ENCODE data around the gene SRGAP1.
"Not testable (repeated sequence)": the region's sequence is repeated elsewhere in the genome, so short reads cannot be mapped to it uniquely, and the experiment has no call there.

The SRGAP1 gene

DNA sequence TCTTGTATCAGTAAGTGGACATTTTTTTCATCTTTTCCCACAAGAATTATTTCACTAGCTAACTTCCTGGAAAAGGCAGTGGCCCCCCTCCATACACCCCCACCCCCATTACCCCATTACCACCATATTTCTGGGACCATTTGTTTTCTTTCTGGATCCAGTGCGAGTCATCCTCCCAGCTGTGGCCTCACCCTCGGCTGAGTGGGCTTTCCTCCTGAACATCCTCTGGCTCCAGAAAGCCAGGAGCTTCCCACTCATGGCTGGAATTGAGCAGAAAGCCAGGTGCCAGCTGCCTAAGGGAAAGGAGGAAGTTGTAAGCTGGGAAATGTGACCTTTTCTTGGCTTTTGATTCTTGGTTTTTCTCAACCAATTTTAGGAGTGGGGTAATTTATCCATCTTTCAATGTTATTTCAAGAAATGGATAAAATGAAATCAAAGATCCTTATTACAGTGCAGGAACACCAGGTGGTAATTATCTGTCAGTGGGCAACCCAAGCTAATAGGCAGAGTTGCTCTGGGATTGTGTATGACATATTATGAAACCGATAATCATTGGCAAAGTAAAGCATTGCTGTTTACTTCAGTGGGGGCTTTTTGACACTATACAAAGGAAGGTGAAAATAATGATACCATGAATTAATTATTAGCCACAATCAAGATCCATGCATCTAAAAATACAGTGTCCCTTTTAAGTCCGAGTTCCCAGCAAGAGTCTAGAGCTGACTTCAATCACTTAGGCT is 253.0 kb downstream of the SRGAP1 start:
- no peak for DNase-seq

DNA sequence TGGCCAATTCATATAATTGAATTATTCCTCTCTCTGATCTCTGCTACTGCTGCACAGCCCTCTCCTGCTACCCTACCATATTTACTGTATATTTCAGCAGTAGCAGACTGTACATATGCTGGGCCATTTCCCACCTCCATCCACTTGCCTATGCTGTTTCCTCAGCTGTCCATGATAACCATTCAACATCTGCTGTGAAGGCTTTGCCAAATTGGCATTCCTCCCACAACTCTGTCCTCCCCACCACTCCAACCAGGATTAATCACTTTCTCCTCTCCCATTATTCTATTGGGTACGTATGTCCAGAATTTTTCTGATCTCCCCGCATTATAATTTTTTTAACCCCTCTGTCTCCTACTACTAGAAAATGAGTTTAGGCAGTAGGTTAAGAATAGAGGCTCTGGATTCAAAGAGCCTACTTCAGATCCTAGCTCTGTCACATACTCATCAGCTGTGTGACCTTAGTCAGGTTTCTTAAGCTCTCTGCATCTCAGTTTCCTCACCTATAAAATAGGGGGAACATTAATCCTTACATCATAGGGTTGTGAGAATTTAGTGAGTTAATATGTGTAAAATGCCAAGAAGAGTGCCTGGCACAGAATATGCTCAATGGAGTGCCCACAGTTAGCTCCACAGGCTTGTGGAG is 254.3 kb downstream of the SRGAP1 start:
- DNase-seq: no peak

DNA sequence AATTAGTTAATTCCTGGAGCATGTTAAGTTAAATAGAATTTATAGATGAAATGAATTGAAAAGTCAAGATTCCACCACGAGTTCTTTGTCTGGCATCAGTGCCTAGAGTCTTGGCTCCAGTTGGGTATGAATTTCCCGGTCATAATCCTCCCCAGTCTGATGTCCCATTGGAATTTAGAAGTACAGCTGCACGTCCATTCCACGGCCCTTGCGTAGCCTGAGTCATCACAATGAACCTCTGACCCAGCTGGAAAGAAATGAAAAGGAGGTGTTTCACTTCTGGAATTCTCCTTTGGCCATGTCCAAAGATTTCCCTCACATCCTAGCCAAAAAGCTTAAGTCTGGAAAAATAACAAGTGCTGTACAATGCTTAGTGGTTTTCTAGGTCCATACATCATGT is 254.9 kb downstream of the SRGAP1 start:
- no peak for DNase-seq

- no peak for DNase-seq
These were observed 257.8 kb downstream of the SRGAP1 start for GRCh38 chr12:64102339-64102738.

GRCh38 chr12:64103825-64104740 is 259.6 kb downstream of the SRGAP1 start:
- no peak for DNase-seq

GRCh38 chr12:64105026-64105425 is 260.5 kb downstream of the SRGAP1 start:
- no peak for DNase-seq

GRCh38 chr12:64107776-64108175 is 263.3 kb downstream of the SRGAP1 start:
- DNase-seq: no peak

DNA sequence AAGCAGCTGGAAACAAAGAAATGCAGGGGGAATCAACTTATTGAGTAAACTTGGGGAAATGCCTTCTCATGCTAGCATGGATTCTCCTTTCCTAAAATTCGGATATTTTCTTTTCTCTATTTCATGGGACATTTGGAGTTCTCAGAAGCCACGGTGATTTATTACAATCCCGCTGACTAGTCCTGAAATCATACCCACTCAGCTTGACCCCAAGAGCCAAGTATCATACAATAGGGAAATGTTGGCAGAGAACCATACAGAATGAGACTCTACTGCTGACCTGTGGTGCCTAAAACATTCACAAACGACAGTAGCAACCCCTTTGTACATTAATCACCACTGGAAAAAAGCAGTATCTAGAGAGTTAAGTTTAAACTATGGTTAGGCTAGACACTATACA is 265.2 kb downstream of the SRGAP1 start:
- no peak for DNase-seq

GRCh38 chr12:64110864-64111263 is 266.4 kb downstream of the SRGAP1 start:
- DNase-seq: no peak

GRCh38 chr12:64116969-64117368 is 272.5 kb downstream of the SRGAP1 start:
- no peak for DNase-seq

GRCh38 chr12:64120568-64120967 is 276.1 kb downstream of the SRGAP1 start:
- DNase-seq: no peak

- DNase-seq: not testable (repeated sequence)
These were observed 276.6 kb downstream of the SRGAP1 start for GRCh38 chr12:64121086-64121485.

DNA sequence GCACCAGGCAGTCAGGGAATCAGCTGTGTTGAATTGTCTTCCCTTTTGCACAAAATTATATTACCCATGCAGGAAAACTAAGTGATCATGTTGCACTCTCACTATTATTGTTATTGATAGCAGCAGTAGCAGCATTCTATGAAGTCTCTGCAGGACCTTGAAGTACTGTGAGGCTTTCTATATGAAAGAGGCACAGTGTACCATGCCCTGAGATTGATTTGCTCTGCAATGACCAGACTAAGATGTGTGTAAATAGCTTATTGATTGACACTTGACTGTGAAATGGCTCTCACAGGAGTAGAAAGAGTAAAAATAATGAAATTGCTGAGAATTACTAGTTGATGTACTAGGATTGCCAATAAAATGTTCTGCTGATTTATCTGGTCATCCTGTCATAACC is 277.7 kb downstream of the SRGAP1 start:
- DNase-seq: no peak

GRCh38 chr12:64122995-64123394 is 278.5 kb downstream of the SRGAP1 start:
- no peak for DNase-seq

DNA sequence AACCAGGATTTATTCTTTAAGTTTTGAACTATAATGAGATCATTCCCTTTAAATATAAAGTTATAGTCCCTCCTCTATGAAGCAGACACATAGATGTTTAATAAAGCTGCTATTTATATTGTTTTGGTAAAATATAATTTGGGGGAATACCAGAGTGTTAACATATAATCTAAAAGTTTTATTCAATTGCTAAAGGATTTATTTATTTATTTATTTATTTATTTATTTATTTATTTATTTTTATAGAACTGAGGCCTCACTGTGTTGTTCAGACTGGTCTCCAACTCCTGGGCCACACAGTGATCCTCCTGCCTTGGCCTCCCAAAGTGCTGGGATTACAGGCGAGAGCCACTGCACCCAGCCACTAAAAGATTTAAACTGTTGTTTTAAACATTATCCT is 278.9 kb downstream of the SRGAP1 start:
- DNase-seq: no peak

DNA sequence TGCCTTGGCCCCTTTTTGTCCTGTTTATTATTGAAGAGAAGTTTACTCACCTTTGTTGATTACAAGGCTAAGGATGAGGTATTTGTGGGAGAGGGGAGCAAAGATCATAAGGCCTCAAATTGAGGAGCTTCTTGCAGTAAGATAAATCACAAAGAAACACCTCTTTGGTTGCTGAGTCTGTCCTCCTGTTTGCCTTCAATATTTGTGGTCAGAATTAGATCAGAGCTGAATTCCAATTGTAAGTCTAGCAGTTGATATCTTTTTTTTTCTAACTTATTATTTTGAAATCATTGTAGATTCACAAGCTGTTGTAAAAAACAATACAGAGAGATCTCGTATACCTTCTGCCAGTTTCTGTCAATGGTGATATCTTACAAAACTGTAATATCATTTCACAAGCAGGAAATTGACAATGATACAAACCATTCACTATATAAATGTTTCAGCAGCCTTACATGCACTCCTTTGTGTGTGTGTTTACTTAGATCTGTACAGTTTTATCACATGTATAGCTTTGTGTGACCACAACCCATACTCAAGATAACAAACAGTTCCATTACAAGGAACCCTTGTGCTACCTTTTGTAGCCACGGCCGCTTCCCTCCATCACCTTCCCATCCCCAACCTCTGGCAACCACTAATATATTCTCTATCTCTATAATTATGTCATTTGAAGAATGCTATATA is 280.2 kb downstream of the SRGAP1 start:
- DNase-seq: no peak

DNA sequence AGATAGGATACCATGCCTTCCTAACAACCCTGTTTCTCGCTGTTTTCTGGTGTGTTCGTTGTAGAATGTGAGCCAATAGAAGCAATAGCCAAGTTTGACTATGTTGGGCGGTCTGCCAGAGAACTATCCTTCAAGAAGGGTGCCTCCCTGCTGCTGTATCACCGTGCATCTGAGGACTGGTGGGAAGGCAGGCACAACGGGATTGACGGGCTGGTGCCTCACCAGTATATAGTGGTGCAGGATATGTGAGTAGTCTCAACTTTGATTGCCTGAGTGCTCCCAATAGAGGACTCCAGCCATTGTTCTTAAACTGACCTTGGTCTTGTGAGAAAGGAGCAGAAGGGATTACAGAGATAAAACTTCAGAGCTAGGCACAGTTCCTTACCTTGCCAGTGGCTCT is 281.4 kb downstream of the SRGAP1 start:
- no peak for DNase-seq

- no peak for DNase-seq
These were observed 283.3 kb downstream of the SRGAP1 start for GRCh38 chr12:64127811-64128210.

DNA sequence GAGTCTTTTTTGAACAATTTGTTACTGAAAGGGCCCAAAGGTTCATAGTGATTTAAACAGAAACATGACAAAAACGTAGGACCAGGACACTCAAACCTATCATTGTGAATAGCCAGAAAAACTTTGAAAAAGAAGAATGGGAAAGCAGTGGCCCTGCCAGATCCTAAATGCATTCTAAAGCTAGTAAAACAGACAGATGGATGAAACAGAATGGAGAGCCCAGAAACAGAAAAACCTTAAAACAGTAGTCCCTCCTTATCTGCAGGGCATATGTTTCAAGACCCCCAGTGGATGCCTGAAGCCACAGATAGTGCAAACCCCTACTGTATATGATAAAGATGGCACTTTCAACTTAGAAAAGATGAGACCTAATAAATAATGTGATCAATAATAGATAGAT is 283.9 kb downstream of the SRGAP1 start:
- DNase-seq: no peak

DNA sequence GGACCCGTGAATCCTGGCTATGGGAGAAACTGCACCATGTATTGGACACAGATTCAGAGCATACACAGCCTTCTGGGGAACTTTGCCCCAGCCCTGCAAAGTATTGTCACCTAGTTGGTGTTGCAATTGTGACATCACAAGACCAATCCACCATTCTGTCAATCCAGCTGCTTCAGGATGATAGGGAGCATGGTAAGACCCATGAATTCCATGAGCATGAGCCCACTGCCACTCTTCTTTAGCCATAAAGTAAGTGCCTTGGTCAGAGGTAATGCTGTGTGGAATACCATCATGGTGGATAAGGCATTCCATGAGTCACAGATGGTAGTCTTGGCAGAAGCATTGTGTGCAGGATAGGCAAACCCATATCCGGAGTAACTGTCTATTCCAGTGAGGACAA is 286.0 kb downstream of the SRGAP1 start:
- not testable (repeated sequence) for DNase-seq

- DNase-seq: not testable (repeated sequence)
These were observed 287.0 kb downstream of the SRGAP1 start for GRCh38 chr12:64131456-64131855.

- DNase-seq: not testable (repeated sequence)
These were observed 288.2 kb downstream of the SRGAP1 start for GRCh38 chr12:64132672-64133071.

DNA sequence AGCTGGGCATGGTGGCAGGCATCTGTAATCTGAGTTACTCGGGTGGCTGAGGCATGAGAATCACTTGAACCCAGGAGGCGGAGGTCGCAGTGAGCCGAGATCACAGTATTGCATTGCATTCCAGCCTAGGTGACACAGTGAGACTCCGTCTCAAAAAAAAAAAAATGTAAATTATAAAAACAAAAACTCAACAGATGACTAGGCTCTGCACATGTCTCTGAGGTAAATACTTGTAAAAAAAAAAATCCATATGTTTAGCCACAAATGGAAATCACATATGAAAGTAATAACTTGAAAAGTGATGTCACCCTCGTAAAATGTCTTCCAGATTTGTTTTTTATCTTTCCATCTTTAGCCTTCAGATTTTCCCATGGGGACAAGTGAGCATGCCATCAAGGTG is 292.6 kb downstream of the SRGAP1 start:
- no peak for DNase-seq

Data from activated T-cell treated with anti-CD3 and anti-CD28 coated beads for 4 hours (primary cell).